HG02798 (cell line): Measurements from ENCODE around the gene RAD51B.

ENCODE experiments used
- ATAC-seq: cut with Tn5 transposase; IDR thresholded peaks from one replicate; pipeline ENCODE4 v1.9.1; 2021; ENCODE audit warnings: mild to moderate bottlenecking; ENCODE audit not compliant: unreplicated experiment, poor library complexity

RAD51B gene

DNA sequence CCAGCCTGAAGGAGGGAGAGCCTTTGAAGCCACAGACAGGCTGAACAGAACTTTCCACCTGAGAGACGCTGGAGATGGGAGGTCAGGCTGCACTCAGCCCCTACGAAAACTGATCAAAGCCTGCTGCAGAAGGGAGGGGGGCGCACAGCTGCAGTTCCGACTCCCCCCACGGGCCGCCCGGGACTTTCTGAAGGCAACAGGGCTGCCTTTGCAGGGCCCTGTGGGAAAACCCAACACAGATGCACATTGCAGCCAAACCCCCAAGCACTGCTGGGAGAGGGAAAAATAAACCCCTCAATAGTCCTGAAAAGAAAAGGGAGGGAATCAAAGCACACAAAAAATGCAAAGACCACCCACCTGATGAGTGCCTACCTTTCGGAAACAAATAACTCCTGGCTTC is 682.7 kb downstream of the RAD51B start:
- ATAC-seq: no peak

DNA sequence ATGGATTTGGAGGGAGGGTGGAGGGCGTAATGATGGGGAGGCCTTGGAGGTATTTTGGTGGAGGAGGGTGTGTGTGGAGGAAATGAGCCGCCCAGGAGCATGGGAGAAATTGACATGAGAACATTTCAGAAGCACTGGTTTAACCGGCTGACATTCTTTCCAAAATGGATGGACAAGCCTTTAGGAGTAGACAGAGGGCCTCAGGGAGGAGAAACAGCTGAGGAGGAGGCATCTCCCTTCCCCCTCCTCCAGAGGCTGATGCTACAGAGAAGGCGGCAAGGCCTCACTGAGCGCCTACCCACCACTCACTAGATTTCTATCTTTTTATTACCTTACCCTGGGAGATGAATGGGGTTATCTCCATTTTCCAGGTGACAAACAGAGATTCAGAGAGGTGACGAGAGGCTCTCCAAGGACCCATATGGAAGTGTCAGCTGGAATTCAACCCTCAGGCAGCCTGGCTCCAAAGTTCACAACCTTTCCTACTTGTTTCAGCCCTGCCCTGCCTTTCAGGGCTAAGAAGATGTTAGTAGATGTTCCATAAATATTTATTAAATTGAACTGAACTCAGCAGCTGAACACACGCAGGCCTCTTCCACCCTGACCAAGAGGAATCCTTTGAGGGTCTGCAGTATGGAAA is 683.7 kb downstream of the RAD51B start:
- ATAC-seq: no peak

DNA sequence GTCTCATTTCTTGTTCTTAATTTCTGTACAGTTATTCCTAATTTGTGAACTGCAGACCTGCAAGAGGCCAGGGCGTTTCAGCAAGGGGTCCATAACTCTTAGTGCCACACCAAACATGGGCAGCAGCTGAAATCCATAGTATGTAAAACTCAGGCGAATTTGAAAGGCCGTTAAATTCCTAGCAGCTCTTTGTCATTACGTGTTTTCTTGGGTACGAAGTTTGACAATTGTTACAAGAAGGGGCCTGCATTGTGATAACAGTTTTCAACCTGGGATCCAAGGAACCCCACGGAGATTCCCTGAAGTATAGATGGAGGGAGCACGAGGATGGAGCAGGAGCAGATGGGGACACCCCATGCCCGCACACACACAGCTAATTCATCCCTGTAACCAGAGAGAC is 685.3 kb downstream of the RAD51B start:
- no peak for ATAC-seq

DNA sequence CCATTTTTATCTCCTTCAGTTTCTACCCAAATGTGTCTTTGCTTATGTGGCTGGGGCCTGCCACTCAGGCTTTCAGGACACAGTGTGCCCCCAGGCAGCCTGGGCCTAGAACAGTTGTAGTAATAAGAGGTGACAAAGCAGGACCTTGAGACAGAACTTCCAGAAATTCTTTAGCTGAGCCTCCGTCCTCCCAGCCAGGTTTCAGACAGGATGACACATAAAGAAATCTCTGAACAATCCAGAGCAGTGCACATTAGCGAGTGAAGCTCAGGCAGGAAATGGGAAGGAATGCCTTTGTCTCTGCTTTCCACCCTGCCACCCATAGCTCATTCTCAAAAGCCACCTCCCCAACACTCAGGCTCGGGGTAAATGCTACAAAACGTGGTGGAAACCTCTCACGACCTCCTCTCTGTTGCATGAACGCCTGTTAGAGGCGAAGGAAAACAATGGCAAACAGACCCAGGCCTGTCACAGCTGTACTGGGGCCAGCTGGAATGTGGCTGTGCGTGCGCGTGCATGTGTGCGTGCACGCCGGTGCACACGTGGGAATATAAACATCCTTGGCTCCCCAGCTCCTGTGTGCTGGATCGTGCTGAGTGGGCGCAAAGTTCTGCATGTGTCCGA is 686.6 kb downstream of the RAD51B start:
- peak; percentile 6 for ATAC-seq

DNA sequence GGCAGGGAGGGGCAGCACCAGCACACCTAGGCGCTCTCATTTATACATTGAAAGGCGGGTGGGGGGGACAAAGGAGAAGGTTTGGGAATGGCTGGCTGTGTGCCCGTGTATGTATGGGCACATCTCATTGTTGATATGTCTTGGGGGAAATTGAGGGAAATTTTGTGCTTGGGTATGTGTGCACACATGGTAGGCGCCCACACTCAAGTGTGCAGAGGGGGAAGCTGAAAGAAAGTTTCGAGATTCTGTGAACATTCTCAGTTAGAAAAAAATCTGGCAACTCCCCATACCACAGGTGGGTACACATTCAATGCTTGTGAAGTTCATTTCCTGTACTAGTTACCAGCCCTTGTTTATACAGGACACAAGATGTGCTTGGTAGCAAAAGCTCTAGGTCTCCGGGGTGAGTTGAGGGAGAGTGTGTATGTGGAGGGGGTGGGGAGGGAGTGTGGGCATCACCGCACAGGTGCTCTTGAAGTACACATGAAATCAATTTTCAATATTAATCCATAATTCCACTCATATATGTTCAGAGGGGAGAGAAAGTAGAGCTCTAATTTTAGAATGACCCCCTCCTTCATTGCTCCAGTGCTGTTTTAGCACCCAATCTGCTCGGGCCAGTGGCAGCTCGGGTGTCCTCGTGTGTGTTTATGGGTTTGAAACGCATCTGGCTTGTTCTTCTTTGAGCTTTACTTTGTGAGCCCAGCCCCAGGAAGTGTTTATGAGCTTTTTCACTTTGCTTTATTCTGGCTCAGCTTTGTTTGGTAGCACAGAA is 687.3 kb downstream of the RAD51B start:
- peak; percentile 75 for ATAC-seq

DNA sequence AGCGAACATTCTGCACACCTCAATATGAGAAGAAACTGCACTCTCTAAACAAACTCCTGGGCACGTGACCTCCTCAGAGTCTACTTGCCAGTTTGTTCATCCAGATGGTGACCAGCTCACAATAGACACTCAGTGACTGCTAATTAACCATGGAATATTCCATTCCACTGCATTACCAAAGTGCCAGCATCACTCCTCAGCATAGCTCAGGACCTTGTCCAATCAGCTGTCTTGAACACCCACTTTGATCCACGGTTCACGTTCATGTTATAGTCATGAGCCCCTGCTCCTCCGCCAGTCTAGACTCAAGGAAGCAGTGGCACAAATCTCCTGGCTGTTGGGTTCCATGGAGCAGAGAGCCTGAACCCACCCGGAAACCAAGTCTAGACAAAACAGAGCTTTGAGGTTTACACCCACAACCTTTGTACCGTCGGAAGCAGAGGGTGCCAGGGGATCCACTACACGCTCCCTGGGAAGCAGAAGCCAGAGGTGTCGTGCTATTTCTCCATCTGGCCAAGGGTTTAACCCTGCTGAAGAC is 688.0 kb downstream of the RAD51B start:
- no peak for ATAC-seq

DNA sequence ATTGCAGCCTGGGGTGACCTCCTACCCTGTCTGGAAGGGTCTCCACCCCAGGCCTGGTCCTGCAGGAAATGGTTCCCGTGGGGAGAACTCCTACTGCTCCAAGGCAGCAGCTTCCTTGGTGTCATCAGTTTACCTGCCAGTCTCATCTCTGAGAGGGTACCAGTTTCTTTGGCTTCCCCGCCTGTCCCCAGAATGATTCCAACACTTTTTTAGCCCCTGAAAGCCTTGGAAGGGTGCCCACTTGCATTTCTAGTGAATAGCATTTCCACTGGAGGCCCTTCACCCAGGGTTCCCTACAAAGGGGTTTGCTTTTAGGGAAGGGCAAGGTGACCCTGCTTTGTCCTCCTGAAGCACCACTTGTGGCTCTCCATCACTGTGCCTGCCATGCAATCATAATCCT is 689.0 kb downstream of the RAD51B start:
- no peak for ATAC-seq

DNA sequence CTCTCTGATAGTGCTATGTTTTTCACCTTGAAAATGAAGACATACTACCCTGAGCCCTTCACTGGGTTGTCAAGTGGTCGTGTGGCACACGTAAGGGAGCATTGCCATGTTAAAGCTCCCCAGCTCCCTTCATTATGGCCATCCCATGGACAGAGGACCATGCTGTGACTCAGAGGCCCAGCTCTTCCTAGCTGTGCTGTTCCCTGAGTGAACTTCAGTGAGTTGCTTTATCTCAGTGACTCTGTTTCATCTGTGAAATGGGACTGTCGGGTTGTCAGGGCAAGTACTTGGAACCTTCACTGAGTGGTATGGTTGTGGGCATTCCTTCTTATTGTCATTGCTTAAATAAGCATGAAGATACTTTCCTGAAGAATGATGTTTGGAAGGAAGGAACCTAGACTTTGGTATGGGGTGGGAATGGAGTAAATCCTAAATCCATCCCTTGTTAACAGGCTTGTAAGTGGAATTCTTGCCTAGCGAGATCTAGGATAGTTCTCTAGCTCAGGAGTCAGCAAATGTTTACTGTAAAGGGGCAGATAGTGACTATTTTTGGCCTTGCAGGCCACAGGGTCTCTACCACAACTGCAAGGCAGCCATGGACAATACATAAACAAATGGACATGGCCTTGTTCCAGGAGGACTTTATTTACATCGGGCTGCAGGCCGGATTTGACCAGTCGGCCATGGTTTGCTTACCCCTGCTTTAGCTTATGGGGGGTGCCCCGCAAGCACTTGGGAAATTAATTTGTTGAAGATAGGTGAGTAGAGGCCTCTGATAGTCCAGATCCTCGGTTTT is 689.8 kb downstream of the RAD51B start:
- ATAC-seq: no peak

DNA sequence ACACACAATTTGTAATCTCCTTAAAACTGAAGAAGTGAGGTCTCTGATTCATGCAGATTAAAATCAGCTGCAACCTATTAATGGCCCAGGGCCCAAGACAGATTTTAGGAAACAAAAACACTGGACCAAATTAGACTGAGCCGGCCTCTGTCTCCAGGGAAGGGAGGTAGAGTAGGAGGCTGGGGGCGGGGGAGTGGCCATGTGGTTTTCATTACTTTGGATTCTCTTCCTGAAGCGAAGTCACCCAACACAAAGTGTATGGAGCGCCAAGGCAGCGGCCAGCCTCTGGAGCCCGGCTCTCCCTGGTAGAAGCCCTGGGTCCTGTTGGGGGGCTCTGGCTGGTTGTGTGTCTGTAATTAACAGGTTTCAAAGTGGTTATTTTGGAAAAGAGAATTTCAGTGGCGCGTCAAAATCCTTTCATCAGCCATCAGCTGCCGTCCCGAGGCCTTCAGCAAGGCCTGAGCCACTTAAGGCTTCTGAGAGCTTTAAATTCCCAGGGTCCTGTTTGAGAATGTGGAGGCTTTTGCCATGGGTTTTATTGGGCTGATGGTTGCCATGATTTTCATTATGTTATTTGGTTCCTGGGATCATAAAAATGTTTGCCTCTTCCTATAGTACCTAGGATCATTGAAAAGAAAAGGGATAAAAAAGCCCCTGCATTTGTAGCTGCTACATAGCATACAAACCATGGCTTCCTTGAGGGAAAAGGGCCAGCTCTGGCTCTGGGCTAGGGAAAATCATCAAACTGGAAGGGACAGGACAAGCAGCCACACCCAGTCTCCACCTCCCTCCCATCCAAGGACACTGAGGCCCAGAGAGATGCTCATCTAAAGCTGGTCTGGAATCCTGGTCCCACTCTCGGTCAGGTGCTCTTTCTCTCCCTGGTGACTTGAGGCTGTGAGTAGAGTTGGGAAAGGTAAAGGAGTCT is 690.9 kb downstream of the RAD51B start:
- ATAC-seq: no peak

DNA sequence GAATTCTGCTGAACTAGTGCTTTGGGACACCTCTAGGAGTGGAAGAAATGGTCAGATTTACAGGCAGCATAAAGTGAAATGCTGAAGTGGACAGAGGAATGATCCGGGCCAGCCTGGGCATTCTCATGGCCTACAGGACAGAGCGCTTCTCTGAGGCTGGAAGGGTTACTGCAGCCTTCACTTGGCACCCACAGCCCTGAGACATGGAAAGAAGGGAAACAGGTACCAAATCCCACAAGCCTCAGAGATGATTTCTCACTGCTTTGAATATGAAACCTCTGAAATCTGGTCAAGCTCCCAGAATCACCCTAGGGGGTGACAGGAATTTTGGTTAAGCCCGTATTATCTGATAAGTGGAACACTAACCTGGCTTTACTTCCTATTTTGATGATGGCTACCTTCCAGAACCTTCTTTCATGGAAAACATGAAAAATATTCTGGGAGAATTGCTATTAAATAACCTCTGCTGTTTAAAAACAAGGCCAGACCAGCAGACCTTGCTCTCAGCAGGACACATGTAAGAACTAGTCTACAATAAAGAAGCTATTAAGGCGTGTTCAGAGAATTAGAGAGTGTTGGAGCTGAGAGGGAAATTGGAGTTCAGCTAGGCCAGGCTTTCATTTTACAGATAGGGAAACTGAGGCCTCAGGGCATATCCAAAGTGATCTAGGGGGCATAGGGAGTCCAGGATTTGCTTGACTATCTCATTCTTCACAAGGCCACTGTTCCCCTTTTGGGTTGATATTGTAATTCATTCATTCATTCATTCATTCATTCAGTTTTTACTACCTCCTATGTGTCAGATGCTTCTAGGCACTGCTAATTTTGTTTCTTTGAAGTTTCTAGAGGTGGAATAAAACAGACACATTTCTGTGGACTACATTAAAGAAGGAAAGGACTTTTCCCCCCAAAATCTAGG is 691.8 kb downstream of the RAD51B start:
- ATAC-seq: no peak

DNA sequence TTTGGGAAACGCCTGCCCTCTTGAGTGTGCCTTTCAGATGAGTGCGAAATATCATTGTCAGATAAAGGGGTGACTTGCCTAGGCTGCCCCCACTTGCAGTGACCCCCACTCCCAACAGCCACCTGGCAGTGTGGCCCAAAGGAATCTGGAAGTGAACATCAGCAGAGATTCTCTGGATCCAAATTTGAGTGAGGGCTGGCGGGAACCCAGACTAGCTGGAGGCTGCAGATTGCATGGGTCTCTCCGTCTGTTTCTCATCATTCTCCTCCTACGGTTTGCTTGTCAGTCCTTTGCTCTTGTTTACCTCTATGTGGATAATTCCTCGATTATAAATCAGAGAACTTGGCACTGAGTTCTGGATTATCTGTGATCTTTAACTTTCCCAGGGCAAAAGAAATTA is 692.5 kb downstream of the RAD51B start:
- no peak for ATAC-seq

DNA sequence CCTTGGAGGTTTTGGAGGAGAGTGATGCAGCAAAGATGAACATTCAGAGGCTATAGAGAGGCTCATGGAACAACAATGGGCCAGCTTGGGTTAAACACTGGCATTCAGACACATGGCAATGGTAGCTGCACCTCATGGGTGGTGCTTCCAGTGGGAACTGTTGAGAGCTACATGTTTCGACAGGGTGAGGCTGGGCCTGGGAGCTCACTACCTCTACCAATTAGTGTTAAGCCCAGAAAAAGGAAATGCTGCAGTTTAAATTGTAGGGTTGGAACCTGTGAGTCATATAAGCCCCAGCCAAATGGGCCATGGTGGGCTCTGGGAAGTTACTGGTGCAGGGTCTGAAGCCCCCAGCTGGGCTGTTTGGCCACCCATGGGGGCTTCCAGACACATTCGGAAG is 693.6 kb downstream of the RAD51B start:
- no peak for ATAC-seq

DNA sequence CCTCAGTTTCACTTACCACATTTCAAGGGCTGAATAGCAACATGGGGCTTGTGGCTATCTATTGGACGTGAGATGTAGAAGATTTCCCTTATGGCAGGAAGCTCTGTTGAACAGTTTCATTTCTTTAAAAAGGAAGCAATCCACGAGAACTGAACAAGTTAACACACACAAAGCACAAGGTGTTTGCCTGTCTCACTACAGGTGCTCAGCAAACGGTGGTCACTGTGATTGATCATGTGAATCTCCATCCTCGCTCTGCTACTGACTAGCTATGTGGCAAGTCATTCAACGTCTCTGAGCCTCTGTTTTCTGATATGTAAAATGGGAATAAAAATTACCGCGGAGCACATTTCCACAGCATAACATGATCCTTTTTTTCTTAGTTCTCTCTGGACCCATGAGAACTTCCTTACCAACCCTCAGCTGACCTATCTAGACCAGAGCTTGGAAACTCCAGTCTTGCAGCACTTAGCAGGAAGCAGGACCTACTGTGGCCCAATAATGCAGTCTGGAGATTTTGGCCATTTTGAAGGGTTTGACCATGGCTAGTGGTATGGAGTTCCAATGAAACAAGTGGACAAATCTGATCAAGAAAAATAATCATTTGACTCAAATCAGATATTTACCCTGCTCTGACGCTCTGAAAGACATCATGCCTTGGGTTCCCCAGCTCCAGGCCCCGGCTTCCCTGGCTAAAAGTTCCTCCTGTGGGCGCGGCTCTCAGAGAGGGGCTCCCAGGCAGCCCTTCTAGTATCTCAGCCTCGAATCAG is 694.4 kb downstream of the RAD51B start:
- peak; percentile 51 for ATAC-seq

DNA sequence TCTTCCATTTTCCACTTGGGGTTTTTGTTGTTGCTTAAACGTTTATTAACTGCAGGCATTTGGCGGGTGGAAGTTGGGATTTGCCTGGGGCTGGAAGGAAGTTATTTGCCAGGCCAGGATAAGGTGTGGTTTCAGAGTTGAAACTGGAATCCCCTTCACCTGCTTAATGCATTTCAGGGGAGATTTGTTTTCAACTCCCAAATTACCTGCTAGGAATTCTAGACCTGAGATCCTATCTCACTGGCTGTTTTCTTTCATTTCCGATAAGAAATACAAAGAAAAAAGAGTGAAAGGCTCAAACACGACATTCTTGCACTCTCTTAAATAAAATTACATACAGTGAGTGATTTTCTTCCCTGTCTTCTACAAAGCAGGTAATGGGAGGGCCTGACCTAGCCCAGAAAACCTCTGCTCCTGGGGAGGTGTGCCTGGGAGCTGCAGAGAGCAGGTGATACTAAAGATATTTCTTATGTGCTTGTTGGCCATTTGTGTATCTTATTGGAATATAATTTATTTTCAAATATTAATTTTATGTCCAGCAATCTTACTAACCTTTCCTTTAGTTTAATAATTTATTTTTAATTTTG is 695.1 kb downstream of the RAD51B start:
- no peak for ATAC-seq

DNA sequence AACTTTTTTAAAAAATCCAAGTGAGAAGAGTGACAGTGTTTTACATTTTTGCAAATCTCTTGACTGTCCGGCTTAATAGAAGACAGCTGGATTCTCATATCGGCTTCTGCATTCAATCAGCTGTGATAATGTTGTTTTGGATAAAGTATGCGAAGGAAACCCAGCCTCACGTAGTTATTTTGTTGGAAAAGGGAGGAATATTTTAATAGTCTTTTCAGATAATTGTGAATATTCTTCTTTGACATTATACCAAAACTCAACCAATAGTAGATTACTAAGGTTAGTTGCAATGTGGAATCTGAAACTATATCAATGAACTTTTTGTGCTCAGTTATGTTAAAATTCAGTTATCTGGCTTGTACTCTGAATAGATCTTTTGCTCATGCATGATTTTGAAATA is 696.8 kb downstream of the RAD51B start:
- no peak for ATAC-seq

DNA sequence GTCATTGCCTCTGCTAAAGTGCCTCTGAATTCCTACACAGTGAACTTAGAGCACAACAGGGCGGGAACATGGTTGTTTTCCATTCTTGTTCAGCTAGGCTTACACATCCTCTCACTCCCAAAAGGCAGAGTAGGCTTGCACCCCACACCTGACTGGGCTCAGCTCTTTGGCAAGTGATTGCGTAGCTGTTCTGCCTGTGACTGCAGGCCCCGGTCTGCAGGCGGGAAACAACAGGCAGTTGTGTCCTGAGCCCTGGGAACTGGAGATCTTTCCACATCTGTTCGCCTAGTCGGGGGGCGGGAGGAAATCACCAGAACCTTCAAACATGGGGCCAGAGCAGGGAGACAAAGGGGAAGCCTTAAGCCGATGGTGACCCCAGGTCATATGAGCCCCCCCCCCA is 698.6 kb downstream of the RAD51B start:
- ATAC-seq: no peak
